ENCODE data around the gene FGFR2.

- TF ChIP-seq CTCF (IDR thresholded peaks at IDR 0.05) (no peak), POLR2A (IDR thresholded peaks at IDR 0.05) (no peak)
Measured at GRCh38 chr10:121567569-121567968, 30.7 kb downstream of the FGFR2 start.
